Endothelial cell (in vitro differentiated cells): Measurements from ENCODE around the gene WNK2. TPM values are rescaled to one million over a fixed set of nuclear protein-coding genes. Genes with fewer than 3 reads are reported as not detected.

Source experiments
- DNase-seq: peaks from one replicate; pipeline ENCODE4 v3.0.0; 2021; ENCODE audit warnings: low spot score
- H3K27ac Mint-ChIP-seq: one replicate; pipeline ENCODE4 v1.8.0; 2021; ENCODE audit warnings: mixed read lengths, inconsistent platforms; ENCODE audit not compliant: unreplicated experiment
- H3K27me3 Mint-ChIP-seq: one replicate; pipeline ENCODE4 v1.8.0; 2021; ENCODE audit warnings: mild to moderate bottlenecking, moderate library complexity, mixed read lengths, inconsistent platforms; ENCODE audit not compliant: unreplicated experiment
- H3K36me3 Mint-ChIP-seq: one replicate; pipeline ENCODE4 v1.8.0; 2021; ENCODE audit warnings: mild to moderate bottlenecking, low read depth, mixed read lengths, inconsistent platforms; ENCODE audit not compliant: unreplicated experiment
- H3K4me1 Mint-ChIP-seq: one replicate; pipeline ENCODE4 v1.8.0; 2021; ENCODE audit warnings: mild to moderate bottlenecking, mixed read lengths, inconsistent platforms; ENCODE audit not compliant: unreplicated experiment
- H3K4me3 Mint-ChIP-seq: one replicate; pipeline ENCODE4 v1.8.0; 2021; ENCODE audit warnings: mild to moderate bottlenecking, mixed read lengths, inconsistent platforms; ENCODE audit not compliant: unreplicated experiment
- H3K9me3 Mint-ChIP-seq: one replicate; pipeline ENCODE4 v1.8.0; 2021; ENCODE audit warnings: mixed read lengths, inconsistent platforms; ENCODE audit not compliant: unreplicated experiment
- total RNA-seq: library from RNA; stranded (reverse); fragmentation: NEBNext Ultra II Directional; extraction: Animal tissue kit (Norgen Biotek cat#: 25700); gene quantifications from one replicate; pipeline ENCODE4 v1.2.1, GENCODE V29; 2021; ENCODE audit not compliant: unreplicated experiment
- TF ChIP-seq, protein P1 (sequence below): fragments of 200-600 bp; sonication (generic); IDR thresholded peaks from one replicate; pipeline ENCODE4 v1.5.0; 2021; ENCODE audit warnings: antibody characterized with exemption; ENCODE audit not compliant: unreplicated experiment

The WNK2 gene
- total RNA-seq, 1 donor from 2014 or later, result 0.82 TPM

DNA sequence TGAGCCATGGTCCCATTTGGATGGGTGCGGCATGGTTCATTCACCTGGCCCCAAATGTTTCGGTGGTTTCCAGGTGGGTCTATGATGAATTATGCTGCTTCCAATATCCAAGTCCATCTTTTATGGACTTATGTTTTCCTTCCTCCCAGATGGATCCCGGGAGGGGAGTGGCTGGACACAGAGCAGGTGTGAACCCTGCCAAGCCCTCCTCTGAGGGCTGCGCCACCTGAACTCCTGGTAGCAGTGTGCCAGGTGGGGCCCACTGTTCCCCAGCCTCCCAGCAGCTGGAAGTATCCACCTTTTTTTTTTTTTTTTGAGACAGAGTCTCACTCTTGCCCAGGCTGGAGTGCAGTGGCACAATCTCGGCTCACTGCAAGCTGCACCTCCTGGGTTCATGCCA is 42.9 kb downstream of the WNK2 start:
- Mint-ChIP-seq H3K4me1 (no peaks in the 10 kb centered on the region), H3K27me3 (peaks cover 4% of the 10 kb centered on the region), H3K9me3 (no peaks in the 10 kb centered on the region), H3K36me3 (no peaks in the 10 kb centered on the region), H3K4me3 (no peak overlapping the region), H3K27ac (no peak overlapping the region)
- TF ChIP-seq, protein P1, sequence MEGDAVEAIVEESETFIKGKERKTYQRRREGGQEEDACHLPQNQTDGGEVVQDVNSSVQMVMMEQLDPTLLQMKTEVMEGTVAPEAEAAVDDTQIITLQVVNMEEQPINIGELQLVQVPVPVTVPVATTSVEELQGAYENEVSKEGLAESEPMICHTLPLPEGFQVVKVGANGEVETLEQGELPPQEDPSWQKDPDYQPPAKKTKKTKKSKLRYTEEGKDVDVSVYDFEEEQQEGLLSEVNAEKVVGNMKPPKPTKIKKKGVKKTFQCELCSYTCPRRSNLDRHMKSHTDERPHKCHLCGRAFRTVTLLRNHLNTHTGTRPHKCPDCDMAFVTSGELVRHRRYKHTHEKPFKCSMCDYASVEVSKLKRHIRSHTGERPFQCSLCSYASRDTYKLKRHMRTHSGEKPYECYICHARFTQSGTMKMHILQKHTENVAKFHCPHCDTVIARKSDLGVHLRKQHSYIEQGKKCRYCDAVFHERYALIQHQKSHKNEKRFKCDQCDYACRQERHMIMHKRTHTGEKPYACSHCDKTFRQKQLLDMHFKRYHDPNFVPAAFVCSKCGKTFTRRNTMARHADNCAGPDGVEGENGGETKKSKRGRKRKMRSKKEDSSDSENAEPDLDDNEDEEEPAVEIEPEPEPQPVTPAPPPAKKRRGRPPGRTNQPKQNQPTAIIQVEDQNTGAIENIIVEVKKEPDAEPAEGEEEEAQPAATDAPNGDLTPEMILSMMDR, result no peak
- no peak for DNase-seq

DNA sequence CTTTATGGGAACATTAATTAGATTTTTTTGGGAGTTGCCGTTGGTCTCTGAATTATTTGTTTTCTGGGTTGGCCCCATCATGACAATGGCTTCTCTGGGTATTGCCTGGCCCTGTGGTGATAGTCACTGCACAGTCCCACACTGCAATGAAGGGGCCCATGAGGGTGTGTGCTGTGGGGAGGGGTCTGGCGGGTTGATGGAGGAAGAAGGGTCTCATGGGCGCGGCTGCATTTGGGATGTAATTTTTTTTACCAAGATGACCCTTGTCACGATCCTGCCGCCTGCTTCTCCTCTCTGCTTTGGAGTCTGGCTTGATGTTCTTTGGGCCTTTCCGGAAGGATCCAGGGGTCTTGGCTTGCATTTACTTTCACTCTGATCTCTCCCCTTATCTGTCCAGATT is 44.1 kb downstream of the WNK2 start:
- no peak overlapping the region for H3K27ac Mint-ChIP-seq
- H3K36me3 Mint-ChIP-seq, result no peaks in the 10 kb centered on the region
- no peak overlapping the region for H3K4me3 Mint-ChIP-seq
- no peaks in the 10 kb centered on the region for H3K9me3 Mint-ChIP-seq
- TF ChIP-seq, protein P1, result no peak
- peaks cover 4% of the 10 kb centered on the region for H3K27me3 Mint-ChIP-seq
- H3K4me1 Mint-ChIP-seq, result no peaks in the 10 kb centered on the region
- DNase-seq, result no peak

DNA sequence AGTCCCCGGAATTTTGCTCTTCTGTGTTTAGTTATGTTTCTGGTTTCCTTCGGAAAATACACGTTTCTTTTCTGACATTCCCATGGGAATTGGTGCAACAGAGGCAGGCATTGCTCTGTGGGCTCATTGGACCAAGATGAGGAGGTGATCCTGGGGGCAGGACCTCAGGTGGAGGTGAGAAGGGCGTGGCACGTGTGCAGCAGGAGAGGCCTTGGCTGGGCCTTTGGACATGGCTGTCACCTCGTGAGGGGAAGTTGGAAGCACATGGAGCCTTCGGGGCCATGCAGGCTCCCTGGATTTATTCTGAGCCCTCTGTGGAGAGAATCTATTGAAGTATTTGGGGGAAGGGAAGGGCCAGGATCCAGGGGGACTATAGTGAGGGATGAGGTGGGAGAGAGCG is 44.5 kb downstream of the WNK2 start:
- Mint-ChIP-seq H3K4me3 (no peak overlapping the region), H3K27ac (no peak overlapping the region), H3K9me3 (no peaks in the 10 kb centered on the region), H3K27me3 (peaks cover 4% of the 10 kb centered on the region), H3K4me1 (no peaks in the 10 kb centered on the region), H3K36me3 (no peaks in the 10 kb centered on the region)
- DNase-seq, result no peak
- TF ChIP-seq, protein P1, result no peak

DNA sequence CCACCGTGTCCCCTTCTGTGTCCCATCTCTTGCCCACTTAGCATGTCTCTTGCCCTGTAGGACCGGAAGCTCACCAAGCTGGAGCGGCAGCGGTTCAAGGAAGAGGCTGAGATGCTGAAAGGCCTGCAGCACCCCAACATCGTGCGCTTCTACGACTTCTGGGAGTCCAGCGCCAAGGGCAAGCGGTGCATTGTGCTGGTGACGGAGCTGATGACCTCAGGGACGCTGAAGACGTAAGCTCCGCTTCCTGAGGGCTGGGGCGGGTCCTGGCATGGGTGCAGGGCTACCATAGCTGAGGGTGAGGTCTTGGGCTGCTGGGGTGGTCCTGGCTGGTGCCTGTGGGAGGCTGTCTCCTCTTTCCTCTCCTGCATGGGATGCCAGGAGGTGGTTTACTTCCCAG is 45.7 kb downstream of the WNK2 start:
- no peak for DNase-seq
- Mint-ChIP-seq H3K4me1 (no peaks in the 10 kb centered on the region), H3K27me3 (peaks cover 4% of the 10 kb centered on the region), H3K4me3 (no peak overlapping the region), H3K27ac (no peak overlapping the region), H3K36me3 (no peaks in the 10 kb centered on the region), H3K9me3 (no peaks in the 10 kb centered on the region)
- TF ChIP-seq, protein P1, result no peak

DNA sequence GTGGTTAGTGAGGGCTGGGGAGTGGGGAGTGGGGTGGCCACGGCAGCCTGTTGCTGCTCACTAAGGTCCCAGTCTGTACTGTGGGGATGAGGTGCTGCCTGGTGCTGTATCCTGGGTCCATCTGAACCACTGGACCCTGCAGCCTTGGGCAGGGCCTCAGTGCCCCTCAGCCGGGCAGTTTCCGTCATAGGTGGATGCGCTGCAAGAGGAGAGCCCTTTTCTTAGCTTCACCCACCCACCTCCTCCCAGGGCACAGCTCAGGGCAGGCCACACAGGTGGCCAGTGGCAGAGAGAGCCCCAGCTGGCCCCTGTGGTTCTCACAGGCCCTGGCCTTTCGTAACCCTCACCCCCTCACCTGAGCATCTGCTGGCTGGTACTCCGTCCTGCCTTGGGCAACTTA is 46.2 kb downstream of the WNK2 start:
- H3K4me1 Mint-ChIP-seq, result no peaks in the 10 kb centered on the region
- no peaks in the 10 kb centered on the region for H3K9me3 Mint-ChIP-seq
- TF ChIP-seq, protein P1, result no peak
- H3K27me3 Mint-ChIP-seq, result peaks cover 4% of the 10 kb centered on the region
- no peak overlapping the region for H3K4me3 Mint-ChIP-seq
- no peak overlapping the region for H3K27ac Mint-ChIP-seq
- H3K36me3 Mint-ChIP-seq, result no peaks in the 10 kb centered on the region
- DNase-seq, result no peak
